HG03066 (cell line): ENCODE results near the gene UBE2E2.

Experiments used
- ATAC-seq: cut with Tn5 transposase; IDR thresholded peaks from one replicate; pipeline ENCODE4 v1.9.1; 2021; ENCODE audit warnings: low read depth; ENCODE audit not compliant: unreplicated experiment

The UBE2E2 gene

DNA sequence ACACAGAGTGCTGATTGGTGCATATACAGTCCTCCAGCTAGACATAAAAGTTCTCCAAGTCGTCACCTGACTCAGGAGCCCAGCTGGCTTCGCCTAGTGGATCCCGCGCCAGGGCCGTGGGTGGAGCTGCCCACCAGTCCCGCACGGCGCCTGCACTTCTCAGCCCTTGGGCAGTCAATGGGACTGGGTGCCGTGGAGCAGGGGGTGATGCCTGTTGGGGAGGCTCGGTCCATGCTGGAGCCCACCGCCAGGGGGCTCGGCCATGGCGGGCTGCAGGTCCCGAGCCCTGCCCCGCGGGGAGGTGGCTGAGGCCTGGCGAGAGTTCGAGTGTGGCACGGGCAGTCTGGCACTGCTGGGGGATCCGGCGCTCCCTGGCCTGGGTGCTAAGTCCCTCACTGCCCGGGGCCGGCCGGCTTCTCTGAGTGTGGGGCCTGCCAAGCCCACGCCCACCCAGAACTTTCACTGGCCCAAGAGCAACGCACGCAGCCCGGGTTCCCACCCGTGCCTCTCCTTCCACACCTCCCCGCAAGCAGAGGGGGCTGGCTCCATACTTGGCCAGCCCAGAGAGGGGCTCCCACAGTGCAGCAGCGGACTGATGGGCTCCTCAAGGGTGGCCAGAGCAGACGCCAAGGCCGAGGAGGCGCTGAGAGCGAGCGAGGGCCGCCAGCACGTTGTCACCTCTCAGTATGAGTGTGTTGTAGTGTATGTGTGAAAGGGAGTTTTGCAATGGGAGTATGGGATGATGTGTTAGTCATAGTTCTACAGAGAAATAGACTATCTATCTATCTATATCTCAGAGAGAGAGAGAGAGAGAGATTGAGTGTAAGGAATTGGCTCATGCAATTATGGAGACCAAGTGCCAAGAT is 69.0 kb downstream of the UBE2E2 start:
- ATAC-seq, result no peak

DNA sequence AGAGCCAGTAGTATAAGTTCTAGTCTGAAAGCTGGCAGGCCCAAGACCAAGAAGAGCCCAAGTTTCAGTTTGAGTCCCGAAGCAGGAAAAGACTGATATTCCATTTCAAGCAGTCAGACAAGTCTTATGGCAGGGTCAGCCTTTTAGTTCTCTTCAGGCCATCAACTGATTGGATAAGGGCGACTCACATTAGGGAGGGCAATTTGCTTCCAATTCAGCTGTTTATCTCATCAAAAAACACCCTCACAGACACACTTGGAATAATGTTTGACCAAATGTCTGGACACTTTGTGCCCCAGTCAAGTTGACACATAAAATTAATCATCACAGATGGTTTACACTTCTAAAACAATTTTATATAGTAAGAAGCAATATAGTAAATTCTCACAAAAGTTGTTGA is 69.7 kb downstream of the UBE2E2 start:
- ATAC-seq, result no peak

DNA sequence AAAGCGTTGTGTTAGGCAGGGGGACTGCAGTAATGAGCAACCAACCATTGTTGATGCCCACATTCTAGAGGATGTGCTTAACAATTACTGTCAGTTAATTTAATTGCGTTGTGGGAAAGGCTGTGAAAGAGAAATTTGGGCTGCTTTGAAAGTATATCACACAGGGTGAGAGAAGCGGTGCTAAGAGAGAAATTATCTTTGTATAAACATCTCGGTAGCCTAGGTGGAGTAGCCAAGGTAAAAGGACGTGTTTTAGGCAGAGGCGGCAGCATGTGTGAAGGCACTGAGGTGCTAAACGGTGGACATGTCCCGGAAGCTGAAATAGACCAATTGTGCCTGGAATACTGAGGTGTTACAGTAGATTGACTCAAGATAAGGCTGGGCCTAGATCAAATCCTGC is 71.9 kb downstream of the UBE2E2 start:
- ATAC-seq, result no peak

GRCh38 chr3:23275814-23276213 is 72.7 kb downstream of the UBE2E2 start:
- no peak for ATAC-seq

- ATAC-seq, result no peak
These were observed 74.0 kb downstream of the UBE2E2 start for GRCh38 chr3:23276913-23277658.

GRCh38 chr3:23277688-23278087 is 74.6 kb downstream of the UBE2E2 start:
- ATAC-seq, result no peak

DNA sequence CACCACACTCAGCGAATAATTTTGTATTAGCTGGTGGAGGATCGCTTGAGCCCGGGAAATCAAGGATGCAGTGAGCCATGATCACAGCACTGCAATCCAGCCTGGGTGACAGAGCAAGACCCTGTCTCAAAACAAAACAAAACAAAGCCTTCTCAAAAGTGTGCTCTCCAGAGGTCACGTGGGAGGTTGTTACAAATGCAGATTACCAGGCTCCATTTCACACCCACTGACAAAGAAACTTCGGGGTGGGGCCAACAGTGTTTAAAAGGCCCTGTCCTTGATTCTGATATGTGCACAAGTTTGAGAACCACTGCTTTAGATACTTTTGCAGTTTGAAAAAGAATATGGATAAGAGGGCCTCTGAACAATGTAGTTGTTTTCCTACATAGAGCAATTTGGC is 80.5 kb downstream of the UBE2E2 start:
- no peak for ATAC-seq

DNA sequence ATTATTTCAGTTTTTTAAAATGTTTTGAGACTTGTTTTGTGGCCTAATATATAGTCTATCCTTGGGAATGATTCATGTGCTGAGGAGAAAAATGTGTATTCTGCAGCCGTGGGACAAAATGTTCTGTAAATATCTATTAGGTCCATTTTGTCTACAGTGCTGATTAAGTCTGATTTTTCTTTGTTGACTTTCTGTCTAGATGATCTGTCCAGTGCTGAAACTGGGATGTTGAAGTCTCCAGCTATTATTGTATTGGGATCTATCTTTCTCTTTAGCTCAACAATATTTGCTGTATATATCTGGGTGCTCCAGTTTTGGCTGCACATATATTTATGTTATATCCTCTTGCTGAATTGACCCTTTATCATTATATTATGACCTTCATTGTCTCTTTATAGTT is 85.2 kb downstream of the UBE2E2 start:
- ATAC-seq, result no peak

- ATAC-seq, result no peak
These were observed 85.6 kb downstream of the UBE2E2 start for GRCh38 chr3:23288715-23289114.

GRCh38 chr3:23292432-23292831 is 89.3 kb downstream of the UBE2E2 start:
- ATAC-seq, result no peak

DNA sequence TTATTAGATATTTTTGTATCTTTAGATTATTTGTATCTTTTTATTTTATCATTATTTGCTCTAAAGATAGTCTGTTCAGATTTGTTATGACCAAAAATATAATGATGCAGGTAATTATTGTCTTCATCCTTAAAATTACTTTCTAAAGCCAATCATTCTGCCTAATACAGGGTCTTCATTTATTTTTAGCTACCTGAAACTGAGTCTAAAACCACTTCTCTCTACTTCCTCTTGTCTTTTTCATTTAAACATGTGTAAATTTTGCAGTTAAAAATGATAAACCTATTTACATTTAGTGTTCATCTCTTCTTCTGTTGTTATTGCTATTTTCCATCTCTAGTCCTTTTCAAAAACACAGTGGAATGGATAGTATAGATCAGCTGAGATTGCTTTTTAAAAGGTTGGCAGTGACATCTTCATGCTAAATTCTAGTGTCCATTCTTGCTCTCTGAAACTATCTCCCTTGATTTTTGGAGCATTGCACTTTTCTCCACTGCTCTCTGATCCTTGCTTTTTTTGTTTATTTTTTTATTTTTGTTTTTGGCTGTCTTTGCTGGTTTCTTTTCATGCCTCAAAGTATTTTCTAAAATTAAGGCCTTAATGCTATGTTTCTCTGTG is 91.8 kb downstream of the UBE2E2 start:
- ATAC-seq, result no peak

GRCh38 chr3:23301819-23302218 is 98.7 kb downstream of the UBE2E2 start:
- no peak for ATAC-seq

DNA sequence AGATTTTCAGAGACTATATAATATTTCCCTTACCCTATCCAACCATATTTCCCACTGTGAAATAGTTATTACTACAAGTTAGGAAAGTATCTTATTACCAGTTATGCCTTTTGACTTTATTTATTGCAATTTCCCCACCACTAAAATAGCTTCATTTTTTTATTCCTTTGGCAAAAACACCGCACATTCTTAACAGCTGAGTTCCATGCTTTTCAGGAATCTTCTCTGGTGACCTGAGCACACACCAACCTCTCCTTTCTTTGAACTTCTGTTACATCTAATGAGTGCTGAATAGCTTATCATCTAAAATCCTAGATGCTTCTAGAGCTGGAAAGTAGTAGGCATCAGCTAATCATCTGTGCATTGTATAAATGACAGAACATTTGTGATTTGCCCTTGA is 99.1 kb downstream of the UBE2E2 start:
- ATAC-seq, result no peak

DNA sequence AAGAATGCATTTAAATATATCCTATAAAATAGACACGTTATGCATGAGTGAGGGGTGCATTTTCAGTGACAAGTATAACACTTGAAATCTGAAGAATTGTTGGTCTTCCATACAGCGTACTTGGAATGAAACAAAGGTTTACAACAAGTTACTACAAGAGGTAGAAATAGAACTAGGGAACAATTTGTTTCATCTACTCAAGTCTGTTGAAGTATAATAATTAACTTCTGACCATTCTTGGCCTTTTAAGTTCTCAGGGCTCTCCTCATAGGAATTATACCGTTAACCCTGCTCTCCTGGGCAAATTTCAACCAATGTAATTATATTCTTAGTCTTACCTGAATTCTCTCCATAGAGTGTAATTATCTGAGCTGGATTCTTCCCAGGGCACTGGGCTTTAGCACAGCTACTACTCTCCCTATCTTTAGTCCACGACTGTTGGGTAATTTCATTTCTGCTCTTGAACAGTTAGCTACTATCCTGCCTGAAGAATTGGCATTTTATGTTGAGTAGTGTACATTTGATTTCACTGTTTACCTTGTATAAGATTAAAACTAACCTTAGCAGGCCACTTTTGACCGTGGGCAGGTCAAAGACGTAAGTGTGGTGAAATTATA is 100.6 kb downstream of the UBE2E2 start:
- ATAC-seq, result no peak

DNA sequence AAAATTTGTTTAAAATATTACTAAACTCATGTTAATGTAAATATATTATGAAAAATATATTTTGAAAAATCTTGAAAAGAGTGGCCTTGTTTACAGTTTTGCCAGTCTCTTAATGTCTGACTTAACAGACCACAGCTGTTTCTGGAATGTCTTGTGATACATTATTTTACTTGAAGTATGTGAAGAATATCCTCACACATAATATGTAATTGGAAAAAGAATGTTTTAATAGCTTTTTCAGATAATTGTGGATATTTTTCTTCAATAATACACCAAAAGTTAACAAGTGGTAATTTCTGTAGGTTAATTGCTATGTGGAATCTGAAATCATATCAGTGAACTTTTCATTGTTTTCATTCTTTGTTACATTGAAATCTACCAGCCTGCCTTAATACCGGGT is 101.3 kb downstream of the UBE2E2 start:
- no peak for ATAC-seq

DNA sequence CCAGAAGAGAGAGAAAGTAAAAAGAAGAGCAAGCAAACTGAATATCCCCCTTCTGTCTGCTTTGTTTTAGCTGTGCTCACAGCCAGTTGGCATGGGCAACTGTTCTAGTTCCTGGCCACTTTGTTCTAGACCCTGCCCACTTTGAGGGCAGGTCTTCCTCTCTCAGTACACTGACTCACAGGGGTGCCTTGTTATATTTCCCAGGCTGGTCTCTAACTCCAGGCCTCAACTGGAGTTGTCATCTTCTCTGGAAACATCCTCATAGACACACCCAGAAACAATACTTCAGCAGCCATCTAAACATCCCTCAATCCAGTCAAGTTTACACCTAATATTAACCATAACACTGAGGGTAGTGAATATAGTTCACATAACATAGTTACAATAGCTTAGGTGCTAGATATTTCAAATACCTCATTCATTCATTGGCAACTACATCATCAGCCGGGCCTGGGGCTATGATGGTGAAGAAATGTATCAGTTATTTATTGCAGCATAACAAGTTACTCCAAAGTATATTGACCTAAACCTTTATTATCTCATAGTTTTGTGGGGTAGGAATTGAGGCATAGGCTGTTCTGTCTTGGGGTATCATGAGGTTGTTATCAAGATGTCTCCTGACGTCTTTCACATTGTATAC is 106.0 kb downstream of the UBE2E2 start:
- ATAC-seq, result no peak

GRCh38 chr3:23312866-23313265 is 109.7 kb downstream of the UBE2E2 start:
- no peak for ATAC-seq

GRCh38 chr3:23314981-23315762 is 112.0 kb downstream of the UBE2E2 start:
- no peak for ATAC-seq

DNA sequence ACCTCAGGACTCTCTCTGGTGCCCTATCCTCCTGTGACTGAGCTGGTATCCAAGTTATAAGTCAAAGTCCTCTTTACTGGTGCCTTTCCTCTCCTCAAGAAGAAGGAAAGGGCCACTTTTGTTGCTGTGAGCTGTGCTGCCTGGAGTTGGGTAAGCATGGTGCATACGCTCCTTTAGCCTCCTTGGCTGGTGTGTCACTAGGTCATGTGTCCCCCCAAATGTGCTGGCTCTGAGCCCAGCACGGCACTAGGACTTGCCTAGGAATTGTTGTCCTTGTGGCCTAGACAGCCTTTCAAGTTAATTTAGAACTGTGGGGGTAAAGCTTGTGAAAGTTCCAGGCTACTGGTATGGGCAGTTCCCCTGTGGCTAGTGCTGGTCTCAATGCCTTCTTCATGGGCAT is 113.8 kb downstream of the UBE2E2 start:
- ATAC-seq, result no peak
